ENCODE measurements around the gene NAB1. TPM values are rescaled to one million over a fixed set of nuclear protein-coding genes. Genes with fewer than 3 reads are reported as not detected.

Gene NAB1
- total RNA-seq, 3 donors from 2014 or later, result 23.4 to 55.0 (median 28.9) TPM

- Histone ChIP-seq H3K4me3 (no peak overlapping the region), H3K9me3 (no peaks in the 10 kb centered on the region), H3K4me1 (ENCODE audit: low read depth) (no peaks in the 10 kb centered on the region), H3K36me3 (ENCODE audit: low read depth) (no peaks in the 10 kb centered on the region)
- intact Hi-C loops (cut with DNase I, micrococcal nuclease), result no loop called here
- no peak for TF ChIP-seq CTCF (IDR thresholded peaks at IDR 0.05)
- no peak for ATAC-seq
- no peak for DNase-seq
Measured at GRCh38 chr2:190626641-190627210, 22.2 kb upstream of the NAB1 start.

- no peak for TF ChIP-seq CTCF (IDR thresholded peaks at IDR 0.05)
- ATAC-seq, result peak; percentile 95
- Histone ChIP-seq H3K36me3 (ENCODE audit: low read depth) (no peaks in the 10 kb centered on the region), H3K9me3 (no peaks in the 10 kb centered on the region), H3K4me3 (no peak overlapping the region), H3K4me1 (ENCODE audit: low read depth) (no peaks in the 10 kb centered on the region)
- peak; percentile 48 to 62 (median 62) for DNase-seq
- intact Hi-C loops (cut with DNase I, micrococcal nuclease), result no loop called here
Measured at GRCh38 chr2:190627448-190628412, 21.2 kb upstream of the NAB1 start.

- intact Hi-C loops (cut with DNase I, micrococcal nuclease), result no loop called here
- DNase-seq, result no peak
- Histone ChIP-seq H3K4me1 (ENCODE audit: low read depth) (no peaks in the 10 kb centered on the region), H3K4me3 (no peak overlapping the region), H3K9me3 (no peaks in the 10 kb centered on the region), H3K36me3 (ENCODE audit: low read depth) (no peaks in the 10 kb centered on the region)
- ATAC-seq, result no peak
- no peak for TF ChIP-seq CTCF (IDR thresholded peaks at IDR 0.05)
Measured at GRCh38 chr2:190628591-190629319, 20.1 kb upstream of the NAB1 start.

- Histone ChIP-seq H3K4me1 (ENCODE audit: low read depth) (no peaks in the 10 kb centered on the region), H3K4me3 (no peak overlapping the region), H3K9me3 (no peaks in the 10 kb centered on the region), H3K36me3 (ENCODE audit: low read depth) (no peaks in the 10 kb centered on the region)
- intact Hi-C loops (cut with DNase I, micrococcal nuclease), result no loop called here
- TF ChIP-seq CTCF (IDR thresholded peaks at IDR 0.05), result no peak
- DNase-seq, result no peak
- ATAC-seq, result no peak
Measured at GRCh38 chr2:190634381-190634780, 14.5 kb upstream of the NAB1 start.

GRCh38 chr2:190635781-190636180 is 13.1 kb upstream of the NAB1 start:
- ATAC-seq, result peak; percentile 21
- no peaks in the 10 kb centered on the region for H3K36me3 ChIP-seq (ENCODE audit: low read depth)
- intact Hi-C loops (cut with DNase I, micrococcal nuclease), result no loop called here
- no peak for TF ChIP-seq CTCF (IDR thresholded peaks at IDR 0.05)
- H3K9me3 ChIP-seq, result no peaks in the 10 kb centered on the region
- H3K4me1 ChIP-seq (ENCODE audit: low read depth), result no peaks in the 10 kb centered on the region
- DNase-seq, result no peak
- H3K4me3 ChIP-seq, result no peak overlapping the region
